HepG2 (cell line): ENCODE data around the gene ZNF213. TPM values are rescaled to one million over a fixed set of nuclear protein-coding genes. Genes with fewer than 3 reads are reported as not detected.

Source experiments
- EHMT2 ChIP-seq: fragments of 200-600 bp; sonication (generic); IDR thresholded peaks from 2 replicates; pipeline ENCODE4 v1.7.0; 2017; ENCODE audit warnings: antibody characterized with exemption, low read depth, low read length, borderline replicate concordance
- ELF3 ChIP-seq: IDR thresholded peaks from 2 replicates; pipeline ENCODE4 v1.6.1; 2016; ENCODE audit warnings: missing genetic modification reagents, missing compliant biosample characterization
- GABPB1 ChIP-seq: IDR thresholded peaks from 2 replicates; pipeline ENCODE4 v1.6.1; 2016; ENCODE audit warnings: mild to moderate bottlenecking, missing genetic modification reagents, moderate library complexity, missing compliant biosample characterization
- HBP1 ChIP-seq: IDR thresholded peaks from 2 replicates; pipeline ENCODE4 v1.6.1; 2016; ENCODE audit warnings: low read depth, control low read depth
- MED1 ChIP-seq: sonication (generic); formaldehyde crosslinking; IDR thresholded peaks from 2 replicates; pipeline ENCODE4 v1.4.0; 2020; ENCODE audit warnings: missing genetic modification reagents
- NFKB2 ChIP-seq: sonication (generic); formaldehyde crosslinking; IDR thresholded peaks from 2 replicates; pipeline ENCODE4 v1.4.0; 2020; ENCODE audit warnings: missing genetic modification reagents, borderline replicate concordance
- NR1H2 ChIP-seq: sonication (generic); formaldehyde crosslinking; IDR thresholded peaks from 2 replicates; pipeline ENCODE4 v1.8.1; 2022; ENCODE audit warnings: low read depth, missing genetic modification reagents, borderline replicate concordance
- NR2C2 ChIP-seq: sonication (generic); formaldehyde crosslinking; IDR thresholded peaks from 2 replicates; pipeline ENCODE4 v1.4.0; 2020; ENCODE audit warnings: missing genetic modification reagents, mild to moderate bottlenecking, moderate library complexity, borderline replicate concordance
- NR3C1 ChIP-seq: sonication (generic); formaldehyde crosslinking; IDR thresholded peaks from 2 replicates; pipeline ENCODE4 v1.4.0; 2020; ENCODE audit warnings: missing genetic modification reagents
- POLR2AphosphoS5 ChIP-seq: IDR thresholded peaks from 2 replicates; pipeline ENCODE4 v1.6.1; 2012; ENCODE audit warnings: low read depth, low read length
- REXO4 ChIP-seq: sonication (generic); formaldehyde crosslinking; IDR thresholded peaks from 2 replicates; pipeline ENCODE4 v1.8.0; 2022; ENCODE audit warnings: missing genetic modification reagents, mild to moderate bottlenecking, borderline replicate concordance
- RFX5 ChIP-seq: IDR thresholded peaks from 2 replicates; pipeline ENCODE4 v1.6.1; 2011; ENCODE audit warnings: low read depth, low read length, improper control_type of control experiment
- RNF219 ChIP-seq: sonication (generic); formaldehyde crosslinking; IDR thresholded peaks from 2 replicates; pipeline ENCODE4 v1.5.0; 2020; ENCODE audit warnings: mild to moderate bottlenecking, missing genetic modification reagents
- SMAD9 ChIP-seq: sonication (generic); formaldehyde crosslinking; IDR thresholded peaks from 2 replicates; pipeline ENCODE4 v1.5.1; 2020; ENCODE audit warnings: mild to moderate bottlenecking, missing genetic modification reagents
- SP5 ChIP-seq: IDR thresholded peaks from 2 replicates; pipeline ENCODE4 v1.6.1; 2016; ENCODE audit warnings: low read depth, borderline replicate concordance
- STAT5B ChIP-seq: sonication (generic); formaldehyde crosslinking; IDR thresholded peaks from 2 replicates; pipeline ENCODE4 v1.4.0; 2020; ENCODE audit warnings: missing genetic modification reagents
- ZBTB7A ChIP-seq: sonication (generic); formaldehyde crosslinking; IDR thresholded peaks from 2 replicates; pipeline ENCODE4 v1.8.0; 2022; ENCODE audit warnings: mild to moderate bottlenecking, missing genetic modification reagents
- ZBTB7B ChIP-seq: sonication (generic); formaldehyde crosslinking; IDR thresholded peaks from 2 replicates; pipeline ENCODE4 v1.4.0; 2020; ENCODE audit warnings: missing genetic modification reagents
- ZNF180 ChIP-seq: sonication (generic); formaldehyde crosslinking; IDR thresholded peaks from 2 replicates; pipeline ENCODE4 v1.4.0; 2020; ENCODE audit warnings: low read depth, missing genetic modification reagents, borderline replicate concordance
- ZNF232 ChIP-seq: sonication (generic); formaldehyde crosslinking; IDR thresholded peaks from 2 replicates; pipeline ENCODE4 v1.4.0; 2020; ENCODE audit warnings: missing genetic modification reagents, borderline replicate concordance
- ZNF383 ChIP-seq: sonication (generic); formaldehyde crosslinking; IDR thresholded peaks from 2 replicates; pipeline ENCODE4 v1.4.0; 2020; ENCODE audit warnings: missing genetic modification reagents, mild to moderate bottlenecking, borderline replicate concordance
- ZNF432 ChIP-seq: sonication (generic); formaldehyde crosslinking; IDR thresholded peaks from 2 replicates; pipeline ENCODE4 v1.5.0; 2020; ENCODE audit warnings: missing genetic modification reagents, mild to moderate bottlenecking, borderline replicate concordance
- ZNF451 ChIP-seq: sonication (generic); formaldehyde crosslinking; IDR thresholded peaks from 2 replicates; pipeline ENCODE4 v1.5.0; 2020; ENCODE audit warnings: mild to moderate bottlenecking, missing genetic modification reagents
- ZNF720 ChIP-seq: sonication (generic); formaldehyde crosslinking; IDR thresholded peaks from 2 replicates; pipeline ENCODE4 v1.4.0; 2020; ENCODE audit warnings: missing genetic modification reagents
- ZNF800 ChIP-seq: sonication (generic); formaldehyde crosslinking; IDR thresholded peaks from 2 replicates; pipeline ENCODE4 v1.4.0; 2020; ENCODE audit warnings: missing genetic modification reagents
- polyA plus RNA-seq, 8 experiments: library from polyadenylated mRNA; depleted of rRNA in 3 of 8; stranded (reverse) in 7 of 8; unstranded in 1 of 8; fragments of >200 nt; fragmentation: Illumina TruSeq in 4 of 8; extraction: Trizol in 4 of 8; gene quantifications; 2 replicates each; pipeline versions ENCODE4 v1.2.1 to v1.2.3, GENCODE V29; 2011 to 2016; ENCODE audit warnings: low read depth in 4 of 8, missing spikeins in 1 of 8, mixed read lengths in 1 of 8; ENCODE audit not compliant: insufficient read depth in 1 of 8
- total RNA-seq, 5 experiments: library from RNA; depleted of rRNA; stranded (reverse); fragments of >200 nt; fragmentation: Illumina TruSeq; extraction: Trizol; gene quantifications; 2 replicates each; pipeline ENCODE4 v1.2.3, GENCODE V29; 2016; ENCODE audit warnings: low read depth in 1 of 5

The ZNF213 gene
- total and polyA plus RNA-seq, 2 of the 13 experiments (the other 11 are each of a cell fraction or from before 2014, with no cell fraction given) = 0.59 to 0.97 TPM

- TF ChIP-seq ZNF800 (CRISPR knock-in tag) = peak; percentile 61; the same call in 1 of the 2 replicates
- TF ChIP-seq ELF3 = no peak
- no peak for TF ChIP-seq RFX5
- TF ChIP-seq NFKB2 (CRISPR knock-in tag) = 0 out of 2 replicates have a peak, but pooled peaks have one; percentile 45
- no peak for TF ChIP-seq HBP1 (CRISPR knock-in tag)
- no peak for TF ChIP-seq ZNF180 (CRISPR knock-in tag)
- no peak for TF ChIP-seq POLR2AphosphoS5
- no peak for TF ChIP-seq REXO4 (CRISPR knock-in tag)
- no peak for TF ChIP-seq EHMT2
- TF ChIP-seq ZBTB7B (CRISPR knock-in tag) = no peak
- TF ChIP-seq ZNF720 (CRISPR knock-in tag) = no peak
- TF ChIP-seq ZNF432 (CRISPR knock-in tag) = no peak
- TF ChIP-seq STAT5B (CRISPR knock-in tag) = no peak
- peak; percentile 47; the same call in 1 of the 2 replicates for TF ChIP-seq ZBTB7A (CRISPR knock-in tag)
- peak; percentile 46; the same call in 1 of the 2 replicates for TF ChIP-seq MED1
- no peak for TF ChIP-seq RNF219 (CRISPR knock-in tag)
- no peak for TF ChIP-seq ZNF383 (CRISPR knock-in tag)
- TF ChIP-seq NR1H2 = no peak
- TF ChIP-seq ZNF451 (CRISPR knock-in tag) = 0 out of 2 replicates have a peak, but pooled peaks have one; percentile 63
- peak; percentile 76; the same call in 1 of the 2 replicates for TF ChIP-seq GABPB1 (CRISPR knock-in tag)
- TF ChIP-seq SP5 = no peak
- TF ChIP-seq SMAD9 (CRISPR knock-in tag) = no peak
- TF ChIP-seq ZNF232 (CRISPR knock-in tag) = peak; percentile 85
- peak; percentile 17; the same call in 1 of the 2 replicates for TF ChIP-seq NR2C2
- no peak for TF ChIP-seq NR3C1 (CRISPR knock-in tag)
These were observed 392 bp downstream of the ZNF213 start (continued) for GRCh38 chr16:3135126-3135715.
